Stimulated activated CD4-positive, alpha-beta T cell treated with anti-CD3 and anti-CD28 coated beads, Interleukin-2, amount 100 ng/mL, for 48 hours (primary cell): Measurements from ENCODE around the gene PM20D2.
"Not testable (repeated sequence)": the region's sequence is repeated elsewhere in the genome, so short reads cannot be mapped to it uniquely, and the experiment has no call there.

ENCODE experiments used
- DNase-seq, 2 donors: peaks; one replicate each; pipeline ENCODE4 v3.0.0-alpha.2; 2020

Gene PM20D2, protein sequence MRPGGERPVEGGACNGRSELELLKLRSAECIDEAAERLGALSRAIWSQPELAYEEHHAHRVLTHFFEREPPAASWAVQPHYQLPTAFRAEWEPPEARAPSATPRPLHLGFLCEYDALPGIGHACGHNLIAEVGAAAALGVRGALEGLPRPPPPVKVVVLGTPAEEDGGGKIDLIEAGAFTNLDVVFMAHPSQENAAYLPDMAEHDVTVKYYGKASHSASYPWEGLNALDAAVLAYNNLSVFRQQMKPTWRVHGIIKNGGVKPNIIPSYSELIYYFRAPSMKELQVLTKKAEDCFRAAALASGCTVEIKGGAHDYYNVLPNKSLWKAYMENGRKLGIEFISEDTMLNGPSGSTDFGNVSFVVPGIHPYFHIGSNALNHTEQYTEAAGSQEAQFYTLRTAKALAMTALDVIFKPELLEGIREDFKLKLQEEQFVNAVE

DNA sequence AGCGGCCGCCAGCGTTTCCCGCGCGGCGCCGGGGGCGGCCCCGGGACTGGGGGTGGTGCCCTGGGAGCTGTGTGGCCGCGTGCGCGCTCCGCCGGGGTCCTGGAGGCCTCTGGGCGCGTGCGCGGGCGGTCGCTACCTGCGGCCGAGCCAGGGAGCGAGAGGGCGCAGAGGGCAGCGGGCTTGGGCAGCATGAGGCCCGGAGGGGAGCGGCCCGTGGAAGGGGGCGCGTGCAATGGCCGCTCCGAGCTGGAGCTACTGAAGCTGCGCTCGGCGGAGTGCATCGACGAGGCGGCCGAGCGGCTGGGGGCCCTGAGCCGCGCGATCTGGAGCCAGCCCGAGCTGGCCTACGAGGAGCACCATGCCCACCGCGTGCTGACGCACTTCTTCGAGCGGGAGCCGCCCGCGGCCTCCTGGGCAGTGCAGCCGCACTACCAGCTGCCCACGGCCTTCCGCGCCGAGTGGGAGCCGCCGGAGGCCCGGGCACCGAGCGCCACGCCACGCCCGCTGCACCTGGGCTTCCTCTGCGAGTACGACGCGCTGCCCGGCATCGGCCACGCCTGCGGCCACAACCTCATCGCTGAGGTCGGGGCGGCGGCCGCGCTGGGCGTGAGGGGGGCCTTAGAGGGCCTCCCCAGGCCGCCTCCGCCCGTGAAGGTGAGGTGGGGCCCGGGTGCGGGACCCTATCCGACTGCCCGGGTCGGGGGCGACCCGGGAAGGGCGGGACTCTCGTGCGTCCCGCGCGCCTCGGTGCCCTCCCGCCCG, at the start of gene PM20D2:
PM20D2 (plus strand) TSS at position 100 of the 762 bp plus-strand sequence; CDS start at position 190, 90 bp downstream.
- peak; percentile 49 to 65 for DNase-seq

DNA sequence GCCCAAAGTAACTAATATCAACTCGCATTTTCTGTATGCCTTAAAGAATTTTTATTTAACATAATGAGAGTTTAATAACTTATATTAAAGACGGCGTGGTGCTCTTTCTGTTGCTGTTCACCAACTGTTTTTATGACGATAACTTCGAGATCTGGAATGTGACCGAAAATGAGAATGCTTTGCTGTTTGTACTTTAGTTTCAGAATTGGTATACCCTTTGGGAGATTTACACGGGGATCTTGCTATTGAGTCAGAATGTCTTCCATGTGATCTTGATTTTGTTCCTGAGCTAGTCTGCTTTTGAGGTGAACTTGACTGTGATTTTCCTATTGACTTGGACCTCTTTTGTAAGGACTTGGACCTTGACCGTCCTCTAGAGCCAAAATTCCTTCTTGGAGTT, 47.4 kb upstream of the PM20D2 start:
- no peak for DNase-seq

DNA sequence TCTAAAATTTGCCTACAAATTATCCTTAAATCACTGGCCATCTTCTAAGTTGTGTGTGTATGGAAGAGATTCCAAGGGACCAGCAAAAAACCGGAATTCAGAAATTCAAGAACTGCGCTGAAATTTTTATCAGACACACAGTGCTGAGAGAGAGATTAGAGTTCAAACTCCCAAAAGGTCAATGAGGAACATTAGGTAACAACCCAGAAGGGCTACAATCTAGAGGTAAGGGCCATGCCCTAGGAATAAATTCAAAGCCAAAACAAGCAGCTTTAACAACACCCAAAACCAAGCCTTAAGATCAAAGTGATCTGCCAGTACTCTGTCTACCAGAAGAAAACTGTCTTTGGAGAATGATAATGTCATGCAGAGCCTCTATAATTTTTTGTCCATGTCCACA, 45.7 kb upstream of the PM20D2 start:
- no peak for DNase-seq

DNA sequence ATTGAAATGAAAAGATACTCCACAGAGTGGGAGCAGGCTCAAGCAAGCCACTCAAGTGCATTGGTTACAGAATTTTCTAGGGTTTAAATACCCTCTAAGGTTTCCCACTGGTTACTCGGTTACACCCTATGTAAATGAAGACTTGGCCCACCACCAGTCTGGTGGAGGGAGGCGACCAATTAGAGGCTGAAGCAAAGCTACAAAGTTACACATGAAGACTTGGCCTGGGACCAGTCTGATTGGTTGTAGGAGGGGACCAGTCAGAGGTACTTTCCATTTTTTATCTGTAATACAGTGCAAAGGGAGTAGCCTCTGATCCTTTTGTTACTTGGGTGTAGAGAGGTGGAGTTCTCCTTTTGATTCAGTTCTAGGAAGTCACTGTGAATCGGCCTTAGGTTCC, 35.6 kb upstream of the PM20D2 start:
- no peak for DNase-seq

DNA sequence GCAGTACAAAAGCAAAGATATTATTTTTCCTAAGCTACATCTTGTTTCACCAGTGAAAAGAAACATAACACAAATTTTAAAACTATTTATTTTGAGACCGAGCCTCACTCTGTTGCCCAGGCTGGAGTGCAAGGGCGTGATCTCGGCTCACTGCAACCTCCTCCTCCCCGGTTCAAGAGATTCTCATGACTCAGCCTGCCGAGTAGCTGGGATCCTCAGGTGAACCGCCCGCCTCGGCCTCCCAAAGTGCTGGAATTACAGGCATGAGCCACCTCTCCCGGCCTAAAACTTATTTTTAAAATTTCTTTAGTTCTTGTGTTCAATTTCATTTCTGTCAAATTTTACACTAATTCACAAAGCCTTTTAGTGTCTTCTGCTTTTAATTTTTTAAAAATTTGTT, 33.9 kb upstream of the PM20D2 start:
- DNase-seq = no peak

DNA sequence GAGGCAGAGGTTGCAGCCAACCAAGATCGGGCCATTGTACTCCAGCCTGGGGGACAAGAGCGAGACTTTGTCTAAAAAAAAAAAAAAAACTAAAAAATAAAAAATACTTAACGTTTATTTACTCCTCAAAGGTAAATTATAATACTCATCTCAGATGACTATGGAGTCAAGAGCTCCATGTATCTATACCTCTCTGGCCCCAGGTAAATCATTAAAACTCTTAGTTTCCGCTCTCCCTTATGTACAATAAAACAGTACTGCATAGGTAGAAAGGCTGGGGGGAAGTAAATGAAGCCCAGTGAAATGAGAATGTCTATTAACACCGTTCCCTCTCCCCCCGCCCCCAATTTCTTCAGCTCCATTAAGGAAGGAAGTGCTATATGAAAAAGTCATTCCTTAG, 29.2 kb upstream of the PM20D2 start:
- DNase-seq = no peak

DNA sequence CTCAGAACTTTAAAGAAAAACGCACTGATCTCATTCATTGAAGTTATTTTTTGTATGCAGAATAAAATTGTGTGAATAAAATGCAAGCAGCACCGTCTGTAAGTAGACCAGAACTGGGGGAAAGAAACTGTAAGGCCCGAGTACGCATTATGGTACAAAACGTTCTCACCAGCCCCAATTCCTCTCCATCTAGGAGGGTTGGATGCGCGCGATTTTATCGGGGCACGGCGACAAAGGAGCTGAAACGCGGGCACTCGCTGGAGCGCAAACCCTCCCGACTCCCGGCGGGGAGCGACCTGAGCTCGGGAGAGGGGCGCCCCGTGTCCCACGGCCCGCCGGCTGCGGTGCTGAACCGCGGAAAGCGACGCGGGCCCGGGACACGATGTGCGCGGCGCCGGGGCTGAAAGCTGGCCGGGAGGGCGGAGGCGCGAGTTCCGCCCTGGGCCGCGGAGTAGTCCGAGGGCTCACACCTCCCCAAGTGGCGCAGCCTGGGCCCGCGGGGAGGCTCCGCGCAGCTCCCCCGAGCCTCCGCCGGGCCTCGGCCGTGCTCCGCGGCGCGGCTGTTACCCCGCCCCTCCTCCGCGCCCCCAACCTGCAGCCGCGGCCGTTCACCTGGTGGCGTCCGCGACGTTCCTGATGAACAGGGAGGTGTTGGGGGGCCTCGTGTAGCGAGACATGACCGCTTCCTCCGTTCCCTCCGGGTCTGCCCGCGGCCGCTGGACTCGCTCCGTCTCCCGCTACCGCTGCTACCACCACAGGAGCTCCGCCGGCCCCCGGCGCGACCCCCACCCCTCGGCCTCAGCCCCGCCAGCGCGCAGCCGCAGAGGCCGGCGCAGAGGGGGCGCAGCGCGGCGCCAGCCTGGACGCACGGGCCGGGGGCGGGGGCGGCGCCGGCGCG, 28.4 kb upstream of the PM20D2 start, which contains the start of gene SRSF12:
SRSF12 (minus strand) TSS at position 861 of the 898 bp plus-strand sequence; CDS start at position 677, 184 bp downstream.
- peak; percentile 13 to 23 for DNase-seq

DNA sequence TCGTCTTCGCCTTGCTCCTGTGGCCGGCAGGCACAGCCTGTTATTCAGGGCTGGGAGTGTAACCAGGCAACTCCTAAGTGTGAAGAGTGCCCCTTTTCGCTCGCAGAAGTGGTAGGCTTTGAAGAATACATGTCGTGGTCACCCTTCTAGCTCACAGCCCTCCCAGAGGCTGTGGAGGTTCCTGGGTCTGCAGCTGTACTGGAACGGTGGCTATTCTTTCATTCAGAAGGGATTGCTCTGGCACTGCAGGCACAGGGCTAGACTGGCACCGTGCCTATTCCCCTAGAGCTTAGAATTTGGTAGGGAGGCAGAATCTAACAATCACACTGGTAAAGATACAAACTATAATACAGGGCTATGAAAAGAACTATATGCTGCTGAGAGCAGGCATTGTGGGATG, 26.9 kb upstream of the PM20D2 start:
- no peak for DNase-seq

DNA sequence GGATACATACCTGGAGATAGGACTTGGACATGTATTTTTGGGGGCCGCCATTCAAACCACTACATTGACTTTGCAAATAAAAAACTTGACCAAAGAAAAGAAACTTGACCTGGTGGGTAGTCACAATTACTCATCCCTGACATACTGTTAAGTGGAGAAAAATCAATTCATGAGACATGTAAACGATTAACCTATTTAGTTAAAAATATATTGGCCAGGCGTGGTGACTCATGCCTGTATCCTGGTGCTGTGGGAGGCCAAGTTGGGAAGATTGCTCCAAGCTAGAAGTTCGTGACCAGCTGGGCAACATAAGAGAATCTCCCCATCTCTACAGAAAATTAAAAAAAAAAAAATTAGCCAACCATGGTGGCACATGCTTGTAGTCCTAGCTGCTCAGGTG, 25.5 kb upstream of the PM20D2 start:
- no peak for DNase-seq

DNA sequence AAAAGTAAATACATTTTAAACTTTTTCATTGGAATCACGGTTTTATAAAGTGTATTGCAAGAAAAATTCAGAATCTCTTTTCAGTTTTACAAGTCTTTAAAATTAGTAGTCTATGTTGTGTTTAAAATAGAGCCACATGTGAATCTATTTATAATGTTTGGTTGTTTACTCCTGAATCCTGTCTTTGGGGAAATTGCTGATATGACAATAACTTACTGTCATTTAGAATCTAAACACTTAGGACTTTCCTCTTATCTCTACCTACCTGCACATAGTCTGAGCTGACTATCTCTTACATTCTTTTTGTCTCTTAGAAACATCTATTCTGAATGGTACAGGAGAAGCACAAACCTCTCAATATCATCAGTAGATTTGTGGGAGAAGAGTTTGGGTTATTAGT, 23.9 kb upstream of the PM20D2 start:
- no peak for DNase-seq

DNA sequence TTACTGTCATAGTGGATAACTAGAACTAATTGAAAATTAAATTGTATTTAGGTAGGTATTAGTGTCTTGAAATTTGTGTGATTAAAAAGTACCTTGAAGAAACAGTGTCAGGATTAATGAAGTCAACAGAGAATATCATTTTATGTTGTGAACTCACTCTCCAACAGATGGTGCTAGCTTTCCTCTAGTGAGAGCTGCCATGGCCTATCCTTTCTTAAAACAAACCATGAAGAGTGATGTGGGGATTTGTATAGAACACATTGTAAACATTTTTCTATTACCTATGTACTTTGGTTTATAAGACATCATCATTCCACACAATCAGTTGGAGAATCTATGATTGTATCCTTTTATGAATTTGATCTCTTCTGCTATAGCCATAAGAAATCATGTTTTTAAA, 23.2 kb upstream of the PM20D2 start:
- DNase-seq = no peak

DNA sequence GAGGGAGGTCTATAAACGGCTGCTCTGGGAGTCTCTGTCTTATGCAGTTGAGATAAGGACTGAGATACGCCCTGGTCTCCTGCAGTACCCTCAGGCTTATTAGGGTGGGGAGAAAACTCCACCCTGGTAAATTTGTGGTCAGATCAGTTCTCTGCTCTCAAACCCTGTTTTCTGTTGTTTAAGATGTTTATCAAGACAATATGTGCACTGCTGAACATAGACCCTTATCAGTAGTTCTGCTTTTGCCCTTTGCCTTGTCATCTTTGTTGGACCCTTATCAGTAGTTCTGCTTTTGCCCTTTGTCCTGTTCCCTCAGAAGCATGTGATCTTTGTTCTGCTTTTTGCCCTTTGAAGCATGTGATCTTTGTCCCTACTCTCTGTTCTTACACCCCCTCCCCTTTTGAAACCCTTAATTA, 17.6 kb upstream of the PM20D2 start:
- not testable (repeated sequence) for DNase-seq

DNA sequence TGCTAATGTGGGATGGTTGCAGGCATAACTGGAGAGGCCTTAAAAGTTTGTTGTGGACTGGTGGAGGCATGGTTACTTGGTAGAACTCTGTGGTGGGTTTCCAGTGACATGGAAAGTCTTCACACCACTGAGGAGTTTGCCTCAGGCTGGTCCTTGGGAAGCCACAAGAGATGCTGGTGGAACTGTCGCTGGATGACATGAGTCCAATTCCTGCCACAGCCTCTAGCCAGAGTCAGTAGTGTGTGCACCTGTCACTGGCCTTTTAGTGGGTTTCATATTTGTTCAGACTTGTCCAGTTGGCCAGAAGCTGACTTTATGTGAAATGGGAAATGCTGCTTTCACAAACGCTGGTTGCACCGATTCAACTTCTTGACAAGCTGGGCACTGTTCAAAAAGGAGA, 14.3 kb upstream of the PM20D2 start:
- DNase-seq = no peak

DNA sequence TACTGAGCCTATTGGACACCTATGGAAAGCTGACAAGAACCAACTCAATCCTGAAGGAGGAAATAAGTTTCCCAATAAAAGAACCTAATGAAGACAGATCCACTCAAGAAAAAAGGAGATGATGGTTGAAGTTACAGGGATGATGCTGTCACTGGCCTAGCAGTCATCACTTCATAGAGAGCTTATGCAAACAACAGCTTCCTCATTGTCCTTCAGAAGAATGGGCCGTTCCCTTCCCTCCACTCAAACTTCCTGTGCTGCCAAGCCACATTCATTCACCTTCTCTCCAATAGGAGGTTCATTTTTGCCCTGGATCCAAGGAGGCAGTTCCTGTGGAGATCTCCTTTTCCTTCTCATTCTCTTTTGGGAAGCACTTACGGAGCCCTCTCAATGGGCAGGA, 13.8 kb upstream of the PM20D2 start:
- no peak for DNase-seq

DNA sequence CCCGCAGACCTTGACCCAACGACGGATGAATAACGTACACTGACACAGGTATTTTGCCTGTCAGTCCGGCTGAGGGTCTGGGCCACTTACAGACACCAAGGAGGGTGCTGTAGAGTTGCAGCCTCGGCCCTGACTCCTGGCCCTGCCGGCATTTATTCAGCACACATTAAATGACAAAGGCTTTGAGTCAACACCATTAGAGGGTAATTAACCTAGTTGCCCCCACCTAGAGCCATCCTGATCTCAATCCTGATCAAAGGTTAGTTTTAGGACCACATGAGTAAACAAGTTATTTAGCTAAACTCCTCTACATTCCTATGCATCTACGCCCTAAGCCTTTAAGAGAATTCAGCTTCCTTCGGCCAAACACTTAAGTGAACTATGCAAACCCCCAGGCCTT, 11.9 kb upstream of the PM20D2 start:
- DNase-seq = no peak

DNA sequence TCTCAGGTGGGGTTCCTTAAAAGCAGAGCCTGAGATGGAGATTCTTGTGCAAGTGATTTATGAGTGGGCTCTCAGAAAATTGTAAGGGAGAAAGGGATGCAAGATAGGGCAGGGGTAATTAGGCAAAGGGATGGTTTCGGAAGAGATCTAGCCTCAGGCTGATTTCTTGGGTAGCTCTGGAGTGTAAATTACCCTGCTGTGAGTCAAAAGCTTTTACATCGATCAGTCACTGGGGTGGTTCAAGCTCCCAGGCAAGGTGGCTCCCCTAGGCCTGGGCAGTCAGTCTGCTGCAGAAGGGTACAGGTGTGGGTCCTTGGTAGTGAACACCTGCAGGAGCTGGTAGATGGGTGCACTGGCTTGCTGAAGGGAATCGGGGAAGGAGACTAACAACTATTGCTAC, 11.1 kb upstream of the PM20D2 start:
- DNase-seq = no peak

DNA sequence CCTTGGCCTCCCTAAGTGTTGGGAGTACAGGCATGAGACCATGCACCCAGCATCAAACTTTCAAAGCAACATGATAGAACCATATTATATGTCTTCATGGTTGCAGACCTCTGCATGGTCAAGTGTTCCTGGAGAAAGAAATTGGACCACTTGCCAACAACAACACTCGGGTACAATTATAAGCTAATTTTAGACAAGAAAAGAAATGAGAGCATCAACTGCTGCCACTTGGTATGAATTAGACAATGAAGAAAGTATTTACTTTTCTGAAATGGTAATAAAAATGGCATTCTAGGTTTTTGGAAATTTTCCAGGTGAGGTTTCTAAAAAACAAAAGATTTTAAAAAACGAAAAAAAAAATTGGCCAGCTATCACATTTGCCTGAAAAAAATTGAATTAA, 7.7 kb upstream of the PM20D2 start:
- DNase-seq = no peak

DNA sequence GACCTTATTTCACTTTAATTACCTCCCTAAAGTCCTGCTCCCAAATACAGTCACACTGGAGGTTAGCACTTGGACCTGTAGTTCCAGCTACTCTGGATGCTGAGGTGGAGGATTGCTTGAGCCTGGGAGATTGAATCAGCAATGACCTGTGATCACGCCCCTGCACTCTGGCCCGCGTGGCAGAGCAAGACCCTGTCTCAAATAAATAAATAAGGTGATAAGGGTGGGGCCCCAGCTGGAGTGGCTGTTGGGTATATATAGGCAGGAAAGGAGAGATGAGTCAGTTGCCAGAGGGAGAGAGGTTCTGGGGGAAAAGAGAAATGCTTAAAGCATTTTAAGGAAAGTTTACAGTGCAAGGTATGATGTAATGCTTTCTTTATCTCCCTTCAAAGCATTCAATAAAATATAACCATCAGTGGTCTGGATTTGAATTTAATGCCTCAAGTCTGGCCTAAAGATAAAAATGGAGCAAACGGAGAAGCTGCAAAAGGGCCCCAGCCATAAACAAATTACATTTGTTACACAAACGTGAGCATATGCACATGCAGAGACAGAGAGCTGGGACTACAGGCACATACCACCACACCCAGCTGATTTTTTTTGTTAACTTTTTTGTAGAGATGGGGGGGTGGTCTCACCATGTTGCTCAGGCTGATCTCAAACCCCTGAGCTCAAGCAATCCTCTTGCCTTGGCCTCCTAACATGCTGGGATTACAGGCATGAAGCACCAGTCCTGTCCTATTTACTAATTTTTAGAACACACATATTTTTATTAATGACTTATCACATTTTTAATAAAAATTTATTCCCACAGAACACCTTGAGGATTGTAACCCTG, 6.1 kb upstream of the PM20D2 start:
- DNase-seq = no peak

DNA sequence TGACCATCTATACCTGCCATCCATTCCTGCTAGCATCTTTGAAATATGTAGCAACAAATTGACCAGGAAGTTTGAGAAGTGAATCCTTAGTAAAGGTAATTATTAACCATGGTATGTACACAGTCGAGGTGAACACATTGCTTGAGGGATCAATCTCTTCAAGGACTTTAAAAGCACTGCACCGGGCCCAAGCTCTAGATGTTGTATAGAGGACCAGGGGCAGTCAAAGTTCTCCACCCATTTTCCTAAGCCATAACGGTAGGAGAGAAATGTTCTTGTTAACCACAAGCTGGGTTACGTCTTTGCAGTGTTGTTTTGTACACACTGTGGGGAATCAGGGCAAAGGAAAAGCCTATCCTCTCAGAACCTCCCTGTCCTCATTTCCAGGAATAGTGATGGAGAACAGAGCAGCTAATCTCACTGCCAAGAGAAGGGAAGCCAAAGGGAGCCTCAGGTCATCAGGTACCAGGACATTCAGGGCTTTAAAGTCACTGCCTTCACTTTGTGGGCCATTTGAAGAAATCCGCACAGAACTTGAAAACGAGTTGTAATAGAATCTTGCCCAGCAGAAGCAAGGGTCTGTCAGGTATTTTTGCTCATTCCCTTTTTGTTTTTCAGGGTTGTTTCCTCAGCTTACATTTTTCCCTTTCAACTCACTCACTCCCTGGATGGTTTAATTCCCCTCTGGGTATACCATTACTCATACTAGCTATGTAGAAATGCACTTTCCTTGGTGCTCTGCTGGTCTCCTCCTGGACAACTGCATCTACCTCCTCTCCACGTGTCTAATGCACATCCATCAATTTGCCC, 5.3 kb upstream of the PM20D2 start:
- no peak for DNase-seq

DNA sequence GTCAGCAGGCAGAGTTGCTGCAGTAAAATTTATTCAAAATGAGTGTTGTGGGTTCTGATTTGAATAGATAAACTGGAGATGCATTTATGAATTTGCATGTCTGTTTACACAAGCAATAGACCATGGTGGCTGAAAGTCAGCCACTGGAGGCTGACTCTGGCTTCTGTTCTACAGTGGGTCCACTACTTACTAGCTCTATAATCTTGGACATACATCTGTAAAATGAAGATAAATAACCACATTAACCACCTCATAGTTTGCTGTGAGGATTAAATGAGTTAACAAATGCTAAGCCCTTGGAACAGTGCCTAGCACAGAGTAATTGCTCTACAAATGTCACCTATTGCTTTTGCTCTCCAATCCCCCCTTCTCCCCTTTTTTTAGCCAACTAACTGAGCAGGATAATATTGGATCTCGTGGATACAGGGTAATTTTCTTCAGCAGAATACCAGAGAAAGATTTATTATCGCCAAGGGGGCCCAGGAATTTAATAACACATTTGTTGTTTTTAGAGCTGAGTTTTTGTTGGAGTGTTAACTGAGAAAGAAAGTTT, 1.4 kb upstream of the PM20D2 start:
- DNase-seq = no peak
